ENCODE data around the gene STEAP3.

DNA sequence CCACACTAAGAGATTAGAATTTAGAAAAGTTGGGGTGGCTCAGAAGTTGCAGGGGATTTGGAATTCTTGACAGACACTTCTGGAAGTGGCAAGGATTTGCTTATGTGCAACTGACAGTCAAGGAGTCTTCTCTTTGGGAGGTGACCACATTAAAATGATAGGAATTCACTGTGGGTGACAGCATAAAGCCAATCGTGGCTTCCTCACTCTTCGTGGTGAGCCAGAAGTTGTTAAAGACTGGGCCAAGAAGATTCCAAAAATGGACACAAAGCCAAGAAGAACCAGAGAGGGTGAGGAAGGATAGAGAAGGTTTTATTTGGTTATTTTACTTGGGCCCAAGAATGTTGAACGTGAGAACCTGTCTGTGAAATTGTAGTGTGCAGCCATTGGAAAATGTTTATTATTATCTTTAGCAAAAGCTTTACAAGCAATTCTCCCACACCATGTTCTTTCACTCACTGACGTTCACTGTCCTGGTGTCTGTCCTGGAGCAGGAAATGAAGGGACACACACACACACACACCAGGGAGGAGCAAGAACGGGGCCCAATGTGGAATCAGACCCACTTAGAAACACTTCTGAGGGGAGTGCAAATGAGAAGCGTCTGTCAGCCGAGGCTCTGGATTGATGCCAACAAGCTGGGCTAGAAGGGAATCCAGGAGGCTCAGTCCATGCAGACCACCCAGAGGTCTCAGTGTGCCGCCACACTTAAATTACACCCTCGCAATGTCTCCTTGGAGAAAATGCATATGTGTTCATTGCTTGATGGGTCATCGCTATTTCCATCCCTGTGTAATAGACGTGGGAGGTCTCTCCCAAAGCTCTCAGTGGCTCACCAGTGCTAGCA lies 37.2 kb downstream of the STEAP3 start:
- TF ChIP-seq, protein P1, sequence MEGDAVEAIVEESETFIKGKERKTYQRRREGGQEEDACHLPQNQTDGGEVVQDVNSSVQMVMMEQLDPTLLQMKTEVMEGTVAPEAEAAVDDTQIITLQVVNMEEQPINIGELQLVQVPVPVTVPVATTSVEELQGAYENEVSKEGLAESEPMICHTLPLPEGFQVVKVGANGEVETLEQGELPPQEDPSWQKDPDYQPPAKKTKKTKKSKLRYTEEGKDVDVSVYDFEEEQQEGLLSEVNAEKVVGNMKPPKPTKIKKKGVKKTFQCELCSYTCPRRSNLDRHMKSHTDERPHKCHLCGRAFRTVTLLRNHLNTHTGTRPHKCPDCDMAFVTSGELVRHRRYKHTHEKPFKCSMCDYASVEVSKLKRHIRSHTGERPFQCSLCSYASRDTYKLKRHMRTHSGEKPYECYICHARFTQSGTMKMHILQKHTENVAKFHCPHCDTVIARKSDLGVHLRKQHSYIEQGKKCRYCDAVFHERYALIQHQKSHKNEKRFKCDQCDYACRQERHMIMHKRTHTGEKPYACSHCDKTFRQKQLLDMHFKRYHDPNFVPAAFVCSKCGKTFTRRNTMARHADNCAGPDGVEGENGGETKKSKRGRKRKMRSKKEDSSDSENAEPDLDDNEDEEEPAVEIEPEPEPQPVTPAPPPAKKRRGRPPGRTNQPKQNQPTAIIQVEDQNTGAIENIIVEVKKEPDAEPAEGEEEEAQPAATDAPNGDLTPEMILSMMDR (conservative IDR thresholded peaks at IDR 0.05; ENCODE audit: low read length) = no peak
- TF ChIP-seq EZH2phosphoT487 (IDR thresholded peaks at IDR 0.05; ENCODE audit: borderline replicate concordance) = no peak

All from Loucy (cell line).